Ectodermal cell (in vitro differentiated cells): ENCODE data around the gene CSTPP1.

Source experiments
- H3K27ac ChIP-seq: 2 replicates; pipeline ENCODE4 v1.7.0; 2013; ENCODE audit warnings: mild to moderate bottlenecking, low read depth, low read length; ENCODE audit not compliant: insufficient read depth, poor library complexity, severe bottlenecking
- H3K27me3 ChIP-seq: 2 replicates; pipeline ENCODE4 v1.7.0; 2013; ENCODE audit warnings: mild to moderate bottlenecking, low read length; ENCODE audit not compliant: insufficient read depth, control insufficient read depth, poor library complexity, severe bottlenecking
- H3K36me3 ChIP-seq: one replicate; pipeline ENCODE4 v1.7.0; 2013; ENCODE audit warnings: low read length; ENCODE audit not compliant: control insufficient read depth, insufficient read depth
- H3K4me1 ChIP-seq: one replicate; pipeline ENCODE4 v1.7.0; 2013; ENCODE audit warnings: low read length; ENCODE audit not compliant: control insufficient read depth, insufficient read depth
- H3K4me3 ChIP-seq: 2 replicates; pipeline ENCODE4 v1.7.0; 2013; ENCODE audit warnings: low read depth, low read length, control low read depth; ENCODE audit not compliant: insufficient read depth
- H3K9me3 ChIP-seq: 2 replicates; pipeline ENCODE4 v1.7.0; 2013; ENCODE audit warnings: mild to moderate bottlenecking, low read length, moderate library complexity; ENCODE audit not compliant: control insufficient read depth
- WGBS, 2 experiments: methylation state at CpG; one replicate each; pipeline ENCODE4 v1.1.7; 2013; ENCODE audit warnings: missing lambda C conversion rate in 2 of 2; 5-methylcytosine and 5-hydroxymethylcytosine counted together

Gene CSTPP1

DNA sequence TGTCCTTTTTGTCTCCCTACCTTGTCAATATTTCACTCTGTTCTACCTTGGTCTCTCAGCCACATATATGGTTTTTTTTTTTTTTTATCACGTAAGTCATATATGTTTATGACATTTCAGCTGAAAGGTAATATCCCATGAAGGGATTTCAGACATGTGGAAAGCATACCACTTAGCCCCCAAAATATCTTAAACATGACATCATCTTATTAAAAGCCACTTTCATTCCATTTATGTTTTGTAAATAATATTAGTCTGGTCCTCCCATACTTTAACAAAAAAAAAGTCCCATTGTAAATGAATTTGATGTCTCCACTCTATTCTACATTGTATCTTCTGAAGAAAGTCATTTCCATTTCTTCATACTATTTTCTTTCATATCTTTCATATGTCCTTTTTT lies 85.4 kb downstream of the CSTPP1 start:
- no CpG with 5 or more reads among the region's 1 CpG for WGBS, 2 experiments
- no peaks in the 10 kb centered on the region for H3K9me3 ChIP-seq
- peak overlapping the region; percentile 90 for H3K27ac ChIP-seq
- peaks cover 33% of the 10 kb centered on the region for H3K4me1 ChIP-seq
- H3K4me3 ChIP-seq: no peak overlapping the region
- no peaks in the 10 kb centered on the region for H3K27me3 ChIP-seq
- H3K36me3 ChIP-seq: no peaks in the 10 kb centered on the region

GRCh38 chr11:47028195-47029093 lies 91.9 kb downstream of the CSTPP1 start:
- WGBS, 2 experiments: 93 to 94% methylated on average over 9 of the region's 9 CpGs
- Histone ChIP-seq H3K27ac (no peak overlapping the region), H3K9me3 (no peaks in the 10 kb centered on the region), H3K27me3 (no peaks in the 10 kb centered on the region), H3K36me3 (no peaks in the 10 kb centered on the region), H3K4me3 (no peak overlapping the region), H3K4me1 (peaks cover 17% of the 10 kb centered on the region)

- H3K4me1 ChIP-seq: peaks cover 13% of the 10 kb centered on the region
- no peaks in the 10 kb centered on the region for H3K36me3 ChIP-seq
- H3K27me3 ChIP-seq: no peaks in the 10 kb centered on the region
- WGBS, 2 experiments: 28 to 32% methylated on average over 2 of the region's 2 CpGs
- H3K4me3 ChIP-seq: no peak overlapping the region
- H3K27ac ChIP-seq: peak overlapping the region; percentile 26
- H3K9me3 ChIP-seq: no peaks in the 10 kb centered on the region
Observed at GRCh38 chr11:47033439-47033838, 96.9 kb downstream of the CSTPP1 start.

DNA sequence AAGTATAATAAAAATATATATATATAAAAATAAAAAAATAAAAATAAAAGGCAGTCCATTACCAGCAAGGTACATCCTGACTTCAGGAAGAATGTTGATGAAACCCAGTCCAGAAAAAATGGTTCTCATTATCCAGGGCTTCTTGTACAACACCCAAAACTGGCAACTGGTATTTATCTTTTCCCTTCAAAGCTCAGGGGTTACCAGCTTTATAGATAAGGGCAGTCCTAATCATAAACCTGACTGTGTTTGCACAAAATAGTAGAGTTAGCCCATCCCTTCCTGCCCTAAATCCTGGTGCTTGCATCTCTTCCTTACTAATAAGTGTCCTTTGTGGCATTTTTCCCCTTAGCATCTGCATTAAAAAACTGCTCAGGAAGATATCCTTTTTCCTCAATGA lies 97.5 kb downstream of the CSTPP1 start:
- Histone ChIP-seq H3K27me3 (no peaks in the 10 kb centered on the region), H3K36me3 (no peaks in the 10 kb centered on the region), H3K4me1 (peaks cover 13% of the 10 kb centered on the region), H3K4me3 (no peak overlapping the region), H3K27ac (no peak overlapping the region), H3K9me3 (no peaks in the 10 kb centered on the region)

DNA sequence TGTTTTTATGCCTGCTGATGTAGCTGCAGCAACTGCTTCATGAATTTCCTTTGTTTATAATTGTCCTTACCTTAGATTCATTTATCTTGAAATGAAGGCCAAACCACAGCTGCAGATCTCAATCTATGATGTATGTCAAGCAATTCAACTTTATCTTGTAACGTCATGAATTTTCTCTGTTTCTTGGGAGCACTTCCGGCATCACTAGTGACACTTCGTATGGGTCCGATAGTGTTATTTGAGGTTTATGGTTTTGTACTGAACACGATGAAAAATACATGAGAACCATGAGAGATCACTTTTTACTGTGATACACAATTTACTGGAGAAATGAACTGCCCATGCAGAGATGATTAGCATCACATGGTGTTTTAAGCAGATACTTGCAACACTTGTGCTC lies 98.5 kb downstream of the CSTPP1 start:
- Histone ChIP-seq H3K4me1 (peaks cover 13% of the 10 kb centered on the region), H3K27ac (no peak overlapping the region), H3K27me3 (no peaks in the 10 kb centered on the region), H3K36me3 (no peaks in the 10 kb centered on the region), H3K9me3 (no peaks in the 10 kb centered on the region), H3K4me3 (no peak overlapping the region)
- 96 to 97% methylated on average over 5 of the region's 5 CpGs for WGBS, 2 experiments

- Histone ChIP-seq H3K36me3 (no peaks in the 10 kb centered on the region), H3K4me1 (no peaks in the 10 kb centered on the region), H3K27ac (no peak overlapping the region), H3K27me3 (no peaks in the 10 kb centered on the region), H3K4me3 (no peak overlapping the region), H3K9me3 (no peaks in the 10 kb centered on the region)
- WGBS, 2 experiments: 92 to 95% methylated on average over 4 to 6 of the region's 6 CpGs
Observed at GRCh38 chr11:47044119-47044518, 107.6 kb downstream of the CSTPP1 start.

DNA sequence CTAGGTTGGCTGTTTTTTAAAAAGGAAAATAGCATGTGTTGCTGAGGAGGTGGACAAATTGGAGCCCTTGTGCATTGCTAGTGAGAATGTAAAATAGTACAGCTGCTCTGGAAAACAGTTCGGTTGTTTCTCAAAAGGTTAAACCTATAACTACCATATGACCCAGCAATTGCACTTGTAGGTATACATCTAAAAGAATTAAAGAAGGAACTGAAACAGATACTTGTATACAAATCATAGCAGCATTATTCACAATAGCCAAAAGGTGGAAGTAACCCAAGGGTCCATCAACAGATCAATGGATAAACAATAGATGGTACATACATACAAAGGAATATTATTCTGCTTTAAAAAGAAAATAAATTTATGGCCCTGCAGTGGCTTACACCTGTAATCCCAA lies 111.4 kb downstream of the CSTPP1 start:
- Histone ChIP-seq H3K36me3 (no peaks in the 10 kb centered on the region), H3K4me3 (no peak overlapping the region), H3K27me3 (no peaks in the 10 kb centered on the region), H3K9me3 (no peaks in the 10 kb centered on the region), H3K27ac (no peak overlapping the region), H3K4me1 (no peaks in the 10 kb centered on the region)
- WGBS, 2 experiments: 83 to 92% methylated on average over 1 of the region's 1 CpG

DNA sequence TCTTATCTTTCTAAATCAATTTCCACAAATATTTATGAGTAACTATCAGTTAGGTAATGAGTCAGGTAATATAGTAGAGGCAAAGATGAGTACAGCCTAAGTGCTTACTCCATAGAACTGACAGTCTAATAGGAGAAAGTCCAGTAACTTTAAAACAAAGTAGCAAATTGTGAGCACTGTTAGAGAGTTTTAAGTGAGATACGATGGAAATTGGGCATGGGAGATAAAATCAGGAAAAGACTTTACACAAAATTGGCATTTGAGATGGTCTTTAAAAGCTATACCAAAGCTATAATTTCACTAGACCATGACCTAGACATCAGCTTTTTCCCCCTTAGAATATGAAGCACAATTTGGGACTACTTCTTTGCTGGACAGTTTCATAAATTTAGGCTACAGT lies 113.7 kb downstream of the CSTPP1 start:
- H3K4me3 ChIP-seq: no peak overlapping the region
- no peaks in the 10 kb centered on the region for H3K36me3 ChIP-seq
- H3K9me3 ChIP-seq: no peaks in the 10 kb centered on the region
- 100% methylated on average over 1 of the region's 1 CpG for WGBS, 2 experiments
- no peak overlapping the region for H3K27ac ChIP-seq
- H3K4me1 ChIP-seq: no peaks in the 10 kb centered on the region
- no peaks in the 10 kb centered on the region for H3K27me3 ChIP-seq

GRCh38 chr11:47051217-47051616 lies 114.7 kb downstream of the CSTPP1 start:
- no peaks in the 10 kb centered on the region for H3K27me3 ChIP-seq
- no peaks in the 10 kb centered on the region for H3K4me1 ChIP-seq
- H3K4me3 ChIP-seq: no peak overlapping the region
- H3K36me3 ChIP-seq: no peaks in the 10 kb centered on the region
- WGBS, 2 experiments: 95 to 100% methylated on average over 1 of the region's 1 CpG
- H3K27ac ChIP-seq: no peak overlapping the region
- H3K9me3 ChIP-seq: no peaks in the 10 kb centered on the region

- Histone ChIP-seq H3K27me3 (no peaks in the 10 kb centered on the region), H3K36me3 (no peaks in the 10 kb centered on the region), H3K9me3 (no peaks in the 10 kb centered on the region), H3K27ac (no peak overlapping the region), H3K4me1 (no peaks in the 10 kb centered on the region), H3K4me3 (no peak overlapping the region)
- WGBS, 2 experiments: 95 to 97% methylated on average over 7 of the region's 7 CpGs
Observed at GRCh38 chr11:47052165-47052564, 115.6 kb downstream of the CSTPP1 start.
